HepG2 (cell line): ENCODE results near the gene DNAJB8. TPM values are rescaled to one million over a fixed set of nuclear protein-coding genes. Genes with fewer than 3 reads are reported as not detected.

Experiments used
- ATAC-seq: fragments of 200-7000 bp; cut with Tn5 transposase; 3 replicates; pipeline ENCODE4 v1.9.1; 2020; ENCODE audit warnings: mild to moderate bottlenecking, moderate library complexity
- BruUV-seq: library from RNA; stranded (reverse); fragments of 400-500 nt; replicated peaks from 2 replicates; lab custom pipeline; 2021; lab: Mats Ljungman, UMichigan
- CTCF ChIA-PET: fragments of 300-600 bp; formaldehyde crosslinking; extraction: SDS; loops from one replicate; lab custom pipeline; 2021; ENCODE audit warnings: low total read pairs, inconsistent platforms, low intra/inter-chr PET ratio; lab: Yijun Ruan, JAX
- POLR2A ChIA-PET: fragments of 350-600 bp; sonication (Branson Sonifier 250); formaldehyde crosslinking; loops from one replicate; lab custom pipeline; 2020; ENCODE audit warnings: antibody characterized with exemption, inconsistent platforms; lab: Yijun Ruan, JAX
- DNase-seq: peaks from one replicate; pipeline ENCODE4 v3.0.0-alpha.2; 2015; ENCODE audit warnings: low spot score
- FAIRE-seq: peaks from 3 replicates; lab custom pipeline; 2011; peaks lifted over from hg19 to GRCh38; lab: Jason Lieb, UNC
- H2AFZ ChIP-seq: one replicate; pipeline ENCODE4 v1.6.1; 2011; ENCODE audit warnings: low read length, inconsistent platforms
- H3K27ac ChIP-seq: fragments of 300-600 bp; 3 replicates; pipeline ENCODE4 v1.8.0; 2011; ENCODE audit warnings: mixed run types, mild to moderate bottlenecking, mixed read lengths, low read length, inconsistent platforms; ENCODE audit not compliant: insufficient read depth; ENCODE audit errors: extremely low read length
- H3K27me3 ChIP-seq, 2 experiments: fragments of 200-600 bp in 1 of 2; 2 replicates in 1 of 2; 3 replicates in 1 of 2; pipeline versions ENCODE4 v1.6.0 to v1.8.0; 2011; ENCODE audit warnings: low read length in 2 of 2, mild to moderate bottlenecking in 2 of 2, moderate library complexity in 2 of 2, inconsistent platforms in 1 of 2; ENCODE audit not compliant: insufficient read depth in 2 of 2, control insufficient read depth in 1 of 2
- H3K36me3 ChIP-seq, 2 experiments: fragments of 200-600 bp in 1 of 2; replicated peaks in 1 of 2; 2 replicates in 1 of 2; 3 replicates in 1 of 2; pipeline versions ENCODE4 v1.5.1 to v1.8.0; 2011; ENCODE audit warnings: low read length in 2 of 2, inconsistent platforms in 1 of 2; ENCODE audit not compliant: insufficient read depth in 2 of 2, control insufficient read depth in 1 of 2
- H3K4me1 ChIP-seq: 2 replicates; pipeline ENCODE4 v1.5.1; 2012; ENCODE audit warnings: low read length, inconsistent platforms; ENCODE audit not compliant: insufficient read depth
- H3K4me2 ChIP-seq: 2 replicates; pipeline ENCODE4 v1.6.0; 2011; ENCODE audit warnings: low read depth, low read length, inconsistent platforms
- H3K4me3 ChIP-seq, 3 experiments: fragments of 200-600 bp in 1 of 3; sonication (generic), shearing (Covaris generic) in 1 of 3; replicated peaks in 1 of 3; 2 replicates each; pipeline ENCODE4 v1.5.1; 2011 to 2016; ENCODE audit warnings: low read length in 3 of 3, inconsistent platforms in 2 of 3, low read depth in 2 of 3, mild to moderate bottlenecking in 2 of 3, control low read depth in 1 of 3, mixed read lengths in 1 of 3; ENCODE audit not compliant: insufficient read depth in 1 of 3
- H3K79me2 ChIP-seq: one replicate; pipeline ENCODE4 v1.6.1; 2011; ENCODE audit warnings: low read length, inconsistent platforms; ENCODE audit not compliant: insufficient read depth
- H3K9ac ChIP-seq: 2 replicates; pipeline ENCODE4 v1.6.0; 2011; ENCODE audit warnings: mild to moderate bottlenecking, low read depth, low read length, inconsistent platforms; ENCODE audit not compliant: insufficient read depth
- H3K9me3 ChIP-seq: 2 replicates; pipeline ENCODE4 v1.5.1; 2012; ENCODE audit warnings: mild to moderate bottlenecking, low read length
- H4K20me1 ChIP-seq: 2 replicates; pipeline ENCODE4 v1.6.0; 2011; ENCODE audit warnings: inconsistent platforms, mild to moderate bottlenecking, low read length, moderate library complexity; ENCODE audit not compliant: insufficient read depth
- MED13 ChIP-seq: sonication (generic); formaldehyde crosslinking; IDR thresholded peaks from 2 replicates; pipeline ENCODE4 v1.5.0; 2020; ENCODE audit warnings: missing genetic modification reagents
- MNT ChIP-seq: fragments of 450-650 bp; IDR thresholded peaks from 2 replicates; pipeline ENCODE4 v1.6.1; 2016
- TEAD3 ChIP-seq: optimal IDR thresholded peaks from 2 replicates; pipeline ENCODE3; 2016; ENCODE audit warnings: borderline replicate concordance
- ZBTB46 ChIP-seq: sonication (generic); formaldehyde crosslinking; IDR thresholded peaks from 2 replicates; pipeline ENCODE4 v1.4.0; 2020; ENCODE audit warnings: mild to moderate bottlenecking, missing genetic modification reagents, borderline replicate concordance
- ZNF235 ChIP-seq: sonication (generic); formaldehyde crosslinking; IDR thresholded peaks from 2 replicates; pipeline ENCODE4 v1.8.1; 2023; ENCODE audit warnings: mild to moderate bottlenecking, missing genetic modification reagents, borderline replicate concordance
- ZNF24 ChIP-seq: fragments of 450-650 bp; IDR thresholded peaks from 2 replicates; pipeline ENCODE4 v1.6.1; 2017; ENCODE audit warnings: antibody characterized with exemption, mild to moderate bottlenecking
- ZNF598 ChIP-seq: sonication (generic); formaldehyde crosslinking; IDR thresholded peaks from 2 replicates; pipeline ENCODE4 v1.5.1; 2020; ENCODE audit warnings: mild to moderate bottlenecking, missing genetic modification reagents, borderline replicate concordance
- whole genome bisulfite sequencing: methylation state at CpG from one replicate; pipeline ENCODE4 v1.1.6; 2017; ENCODE audit warnings: low lambda C conversion rate; 5-methylcytosine and 5-hydroxymethylcytosine counted together
- in situ Hi-C: cut with HindIII; loops from 2 replicates; pipeline ENCODE4 v1.10.0; 2017; ENCODE audit warnings: low pct_unique_long_range_greater_than_20kb; ENCODE audit not compliant: extremely low pct_ligation_motif_present
- intact Hi-C: fragments of 100-400 bp; cut with micrococcal nuclease; formaldehyde crosslinking; loops from one replicate; pipeline ENCODE4 v1.10.0; 2022; ENCODE audit not compliant: unreplicated experiment
- polyA plus RNA-seq, 8 experiments: library from polyadenylated mRNA; depleted of rRNA in 3 of 8; stranded (reverse) in 7 of 8; unstranded in 1 of 8; fragments of >200 nt; fragmentation: Illumina TruSeq in 4 of 8; extraction: Trizol in 4 of 8; gene quantifications; 2 replicates each; pipeline versions ENCODE4 v1.2.1 to v1.2.3, GENCODE V29; 2011 to 2016; ENCODE audit warnings: low read depth in 4 of 8, missing spikeins in 1 of 8, mixed read lengths in 1 of 8; ENCODE audit not compliant: insufficient read depth in 1 of 8
- total RNA-seq, 5 experiments: library from RNA; depleted of rRNA; stranded (reverse); fragments of >200 nt; fragmentation: Illumina TruSeq; extraction: Trizol; gene quantifications; 2 replicates each; pipeline ENCODE4 v1.2.3, GENCODE V29; 2016; ENCODE audit warnings: low read depth in 1 of 5
- TF ChIP-seq, protein P1 (sequence below): sonication (generic); formaldehyde crosslinking; IDR thresholded peaks from 2 replicates; pipeline ENCODE4 v1.4.0; 2020; ENCODE audit warnings: mild to moderate bottlenecking, low read depth, missing genetic modification reagents

Gene DNAJB8
- total and polyA plus RNA-seq, 2 of the 13 experiments (the other 11 are each of a cell fraction or from before 2014, with no cell fraction given) = not detected

DNA sequence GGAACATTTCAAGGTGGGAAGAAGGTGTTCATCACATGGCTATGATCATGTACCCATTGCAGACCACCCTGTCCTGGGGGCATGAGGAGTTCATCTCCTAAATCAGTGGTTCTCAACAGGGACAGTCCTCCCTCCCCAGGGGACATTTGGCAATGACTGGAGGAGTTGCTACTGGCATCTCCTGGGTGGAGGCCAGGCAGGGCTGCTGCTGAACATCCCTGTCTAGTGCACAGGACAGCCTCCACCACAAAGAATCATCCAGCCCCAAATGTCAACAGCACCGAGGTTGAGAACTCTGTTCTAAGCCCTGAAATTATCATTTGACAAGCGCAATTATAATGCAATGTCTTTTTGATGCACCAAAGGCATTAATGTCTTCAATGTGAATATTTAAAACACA lies 4.4 kb upstream of the DNAJB8 start (continued):
- no peak for TF ChIP-seq MED13 (CRISPR knock-in tag)
- TF ChIP-seq TEAD3 (CRISPR knock-in tag) = no peak
- TF ChIP-seq ZNF235 = no peak
- TF ChIP-seq, all 625 proteins: peak for 0

GRCh38 chr3:128470134-128470899 lies 3.6 kb upstream of the DNAJB8 start:
- no peak for TF ChIP-seq ZNF24
- TF ChIP-seq, protein P1, sequence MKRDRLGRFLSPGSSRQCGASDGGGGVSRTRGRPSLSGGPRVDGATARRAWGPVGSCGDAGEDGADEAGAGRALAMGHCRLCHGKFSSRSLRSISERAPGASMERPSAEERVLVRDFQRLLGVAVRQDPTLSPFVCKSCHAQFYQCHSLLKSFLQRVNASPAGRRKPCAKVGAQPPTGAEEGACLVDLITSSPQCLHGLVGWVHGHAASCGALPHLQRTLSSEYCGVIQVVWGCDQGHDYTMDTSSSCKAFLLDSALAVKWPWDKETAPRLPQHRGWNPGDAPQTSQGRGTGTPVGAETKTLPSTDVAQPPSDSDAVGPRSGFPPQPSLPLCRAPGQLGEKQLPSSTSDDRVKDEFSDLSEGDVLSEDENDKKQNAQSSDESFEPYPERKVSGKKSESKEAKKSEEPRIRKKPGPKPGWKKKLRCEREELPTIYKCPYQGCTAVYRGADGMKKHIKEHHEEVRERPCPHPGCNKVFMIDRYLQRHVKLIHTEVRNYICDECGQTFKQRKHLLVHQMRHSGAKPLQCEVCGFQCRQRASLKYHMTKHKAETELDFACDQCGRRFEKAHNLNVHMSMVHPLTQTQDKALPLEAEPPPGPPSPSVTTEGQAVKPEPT (CRISPR knock-in tag) = no peak
- peak; percentile 74 for TF ChIP-seq MNT
- TF ChIP-seq ZNF598 (CRISPR knock-in tag) = no peak
- no peak for TF ChIP-seq ZBTB46 (CRISPR knock-in tag)
- H3K27me3 ChIP-seq = peaks cover 18 to 92% of the 10 kb centered on the region in 2 experiments
- H3K79me2 ChIP-seq = no peaks in the 10 kb centered on the region
- BruUV-seq = no TSS peak
- H3K9ac ChIP-seq = no peak overlapping the region
- no peak for FAIRE-seq
- WGBS = 17% methylated on average over 5 of the region's 13 CpGs
- H3K4me2 ChIP-seq = no peak overlapping the region
- CTCF ChIA-PET = no interaction called here
- no peak overlapping the region for H3K27ac ChIP-seq
- H3K9me3 ChIP-seq = no peaks in the 10 kb centered on the region
- no peak overlapping the region for H3K4me3 ChIP-seq
- no peak for DNase-seq
- POLR2A ChIA-PET = no interaction called here
- in situ Hi-C loops = no loop called here
- H4K20me1 ChIP-seq = no peaks in the 10 kb centered on the region
- intact Hi-C loops = no loop called here
- ATAC-seq = no peak
- H3K36me3 ChIP-seq = no peaks in the 10 kb centered on the region
- H3K4me1 ChIP-seq = no peaks in the 10 kb centered on the region
- H2AFZ ChIP-seq = no peak overlapping the region
